NCI-H1092 treated with DMSO at 0.1 percent for 48 hours (cell line): ENCODE results near the gene ANKS1A.
"Not testable (repeated sequence)": the region's sequence is repeated elsewhere in the genome, so short reads cannot be mapped to it uniquely, and the experiment has no call there.

Experiments
- DNase-seq: peaks from one replicate; lab custom pipeline; 2025; lab: John Stamatoyannopoulos, UW

The ANKS1A gene

GRCh38 chr6:34992376-34992775, 103.3 kb downstream of the ANKS1A start:
- peak; percentile 10 for DNase-seq

- no peak for DNase-seq
Observed at GRCh38 chr6:34993213-34993612, 104.2 kb downstream of the ANKS1A start.

- no peak for DNase-seq
Observed at GRCh38 chr6:34994693-34995092, 105.6 kb downstream of the ANKS1A start.

GRCh38 chr6:34998417-34998816, 109.4 kb downstream of the ANKS1A start:
- DNase-seq: not testable (repeated sequence)

GRCh38 chr6:34999153-34999552, 110.1 kb downstream of the ANKS1A start:
- DNase-seq: not testable (repeated sequence)

- not testable (repeated sequence) for DNase-seq
Observed at GRCh38 chr6:34999962-35000361, 110.9 kb downstream of the ANKS1A start.

- not testable (repeated sequence) for DNase-seq
Observed at GRCh38 chr6:35001349-35001748, 112.3 kb downstream of the ANKS1A start.

GRCh38 chr6:35003886-35004530, 115.0 kb downstream of the ANKS1A start:
- not testable (repeated sequence) for DNase-seq

GRCh38 chr6:35007016-35007415, 118.0 kb downstream of the ANKS1A start:
- DNase-seq: no peak

- DNase-seq: no peak
Observed at GRCh38 chr6:35008858-35009257, 119.8 kb downstream of the ANKS1A start.

GRCh38 chr6:35011096-35012041, 122.3 kb downstream of the ANKS1A start:
- DNase-seq: no peak

- no peak for DNase-seq
Observed at GRCh38 chr6:35013701-35014100, 124.6 kb downstream of the ANKS1A start.

GRCh38 chr6:35014341-35014740, 125.3 kb downstream of the ANKS1A start:
- DNase-seq: no peak

- no peak for DNase-seq
Observed at GRCh38 chr6:35014786-35015185, 125.7 kb downstream of the ANKS1A start.

GRCh38 chr6:35015476-35015875, 126.4 kb downstream of the ANKS1A start:
- DNase-seq: no peak

- DNase-seq: no peak
Observed at GRCh38 chr6:35015996-35016395, 126.9 kb downstream of the ANKS1A start.

GRCh38 chr6:35016502-35017321, 127.7 kb downstream of the ANKS1A start:
- DNase-seq: no peak

GRCh38 chr6:35017411-35018181, 128.5 kb downstream of the ANKS1A start:
- no peak for DNase-seq

- no peak for DNase-seq
Observed at GRCh38 chr6:35018182-35018519, 129.1 kb downstream of the ANKS1A start.

- DNase-seq: no peak
Observed at GRCh38 chr6:35018746-35019145, 129.7 kb downstream of the ANKS1A start.

GRCh38 chr6:35019171-35019570, 130.1 kb downstream of the ANKS1A start:
- no peak for DNase-seq

- no peak for DNase-seq
Observed at GRCh38 chr6:35019831-35020230, 130.8 kb downstream of the ANKS1A start.
